ENCODE data around the gene TMEM271.
"Not testable (repeated sequence)": the region's sequence is repeated elsewhere in the genome, so short reads cannot be mapped to it uniquely, and the experiment has no call there.

The TMEM271 gene

DNA sequence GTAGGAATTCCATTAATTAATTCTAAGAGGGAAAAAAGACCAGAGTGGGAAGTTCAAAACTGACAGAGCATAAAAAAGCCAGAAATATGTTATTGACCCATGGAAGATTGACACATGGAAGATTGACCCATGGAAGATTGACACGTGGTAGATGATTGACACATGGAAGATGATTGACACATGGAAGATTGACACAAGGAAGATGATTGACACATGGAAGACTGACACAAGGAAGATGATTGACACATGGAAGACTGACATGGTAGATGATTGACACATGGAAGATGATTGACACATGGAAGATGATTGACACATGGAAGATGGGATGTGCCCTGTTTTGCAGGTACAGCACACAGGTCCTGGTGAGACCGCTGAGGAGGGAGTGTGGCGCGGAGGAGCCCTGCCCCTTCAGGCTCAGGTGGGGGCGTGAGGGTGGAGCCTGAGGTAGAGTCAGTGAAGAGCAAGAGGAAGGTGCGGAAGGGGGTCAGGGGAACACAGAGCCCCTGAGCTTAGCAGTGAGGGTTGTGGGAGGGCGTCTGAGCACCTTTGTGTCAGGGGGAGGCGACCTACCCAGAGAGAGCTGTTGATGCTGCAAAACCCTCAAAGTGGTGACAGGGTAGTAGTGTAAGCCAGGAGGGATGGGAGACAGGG is 33.4 kb upstream of the TMEM271 start:
- DNase-seq (ENCODE audit: low read depth) = no peak

DNA sequence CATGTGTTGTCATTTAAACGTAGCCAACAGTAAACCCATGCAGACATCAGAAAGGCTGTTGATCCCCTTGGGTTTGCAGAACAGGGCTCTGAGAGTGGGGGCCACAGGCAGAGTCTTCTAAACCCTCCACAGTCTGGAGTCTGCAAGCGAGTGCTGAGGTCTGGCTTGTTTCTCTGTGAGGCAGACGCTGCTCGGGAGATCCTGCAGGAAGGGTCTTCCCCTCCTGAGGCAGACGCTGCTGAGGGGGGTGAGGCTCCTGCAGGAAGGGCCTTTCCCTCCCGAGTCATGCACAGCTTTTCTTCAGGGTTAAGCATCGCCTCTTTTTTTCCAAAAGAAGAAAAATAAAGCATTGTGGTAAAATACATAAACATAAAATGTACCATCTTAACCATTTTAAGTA is 32.1 kb upstream of the TMEM271 start:
- DNase-seq (ENCODE audit: low read depth) = no peak

DNA sequence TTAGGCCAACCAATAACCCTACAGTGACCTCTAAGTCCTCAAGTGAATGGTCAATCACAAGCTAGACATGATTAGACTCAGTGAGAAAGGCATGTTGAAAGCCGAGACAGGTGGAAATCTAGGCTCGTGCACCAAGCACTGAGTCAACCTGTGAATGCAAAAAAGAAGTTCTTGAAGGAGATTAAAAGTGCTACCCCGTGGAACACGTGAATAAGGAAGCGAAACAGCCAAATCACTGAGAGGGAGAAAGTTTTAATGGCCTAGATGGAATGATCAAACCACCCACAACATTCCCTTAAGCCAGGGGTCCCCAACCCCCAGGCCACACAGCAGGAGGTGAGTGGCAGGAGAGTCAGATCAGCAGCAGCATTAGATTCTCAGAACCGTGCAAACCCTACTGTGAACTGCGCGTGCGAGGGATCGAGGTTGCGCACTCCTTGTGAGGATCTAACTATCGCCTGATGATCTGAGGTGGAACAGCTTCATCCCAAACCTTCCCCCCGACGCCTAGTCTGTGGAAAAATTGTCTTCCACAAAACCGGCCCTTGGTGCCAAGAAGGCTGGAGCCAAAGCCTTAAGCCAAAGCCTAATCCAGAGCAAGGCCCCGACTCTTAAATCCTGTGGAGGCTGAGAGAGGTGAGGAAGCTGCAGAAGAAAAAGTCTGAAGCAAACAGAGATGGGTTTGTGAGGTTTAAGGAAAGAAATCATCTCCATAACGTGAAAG is 29.8 kb upstream of the TMEM271 start:
- no peak for DNase-seq (ENCODE audit: low read depth)

DNA sequence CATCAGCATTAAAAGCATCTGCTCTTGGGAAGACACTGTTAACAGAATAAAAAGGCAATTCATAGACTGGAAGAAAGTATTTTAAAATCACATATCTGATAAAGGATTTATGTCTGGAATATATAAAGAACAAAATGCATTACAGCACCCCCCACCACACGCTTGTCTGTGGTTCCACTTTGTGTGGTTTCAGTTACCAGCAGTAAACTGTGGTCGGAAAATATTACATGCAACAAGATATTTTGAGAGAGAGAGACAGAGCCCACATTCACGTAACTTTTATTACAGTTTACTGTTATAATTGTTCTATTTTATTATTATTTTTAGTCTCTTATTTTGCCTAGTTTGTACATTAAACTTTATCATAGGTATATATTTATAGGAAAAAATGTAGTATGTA is 28.0 kb upstream of the TMEM271 start:
- DNase-seq (ENCODE audit: low read depth) = no peak

DNA sequence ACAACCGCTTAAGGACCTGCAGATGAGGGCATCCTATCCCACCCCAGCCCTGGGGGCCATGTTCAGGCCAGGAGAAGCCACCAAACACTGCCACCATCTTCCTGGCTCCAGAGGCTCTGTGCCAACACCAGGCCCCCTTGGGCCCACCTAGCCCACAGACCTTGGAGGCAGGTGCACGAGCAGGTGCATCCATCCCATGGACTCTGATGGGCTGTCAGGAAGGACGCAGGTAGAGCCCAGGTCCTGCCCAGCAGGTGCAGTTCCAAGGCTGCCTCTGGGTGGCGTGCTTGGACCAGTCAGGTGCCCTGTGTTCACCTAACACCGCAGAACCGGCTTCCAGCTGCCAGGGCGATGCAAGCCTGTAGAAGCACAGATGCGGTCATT is 26.5 kb upstream of the TMEM271 start:
- DNase-seq (ENCODE audit: low read depth) = no peak

DNA sequence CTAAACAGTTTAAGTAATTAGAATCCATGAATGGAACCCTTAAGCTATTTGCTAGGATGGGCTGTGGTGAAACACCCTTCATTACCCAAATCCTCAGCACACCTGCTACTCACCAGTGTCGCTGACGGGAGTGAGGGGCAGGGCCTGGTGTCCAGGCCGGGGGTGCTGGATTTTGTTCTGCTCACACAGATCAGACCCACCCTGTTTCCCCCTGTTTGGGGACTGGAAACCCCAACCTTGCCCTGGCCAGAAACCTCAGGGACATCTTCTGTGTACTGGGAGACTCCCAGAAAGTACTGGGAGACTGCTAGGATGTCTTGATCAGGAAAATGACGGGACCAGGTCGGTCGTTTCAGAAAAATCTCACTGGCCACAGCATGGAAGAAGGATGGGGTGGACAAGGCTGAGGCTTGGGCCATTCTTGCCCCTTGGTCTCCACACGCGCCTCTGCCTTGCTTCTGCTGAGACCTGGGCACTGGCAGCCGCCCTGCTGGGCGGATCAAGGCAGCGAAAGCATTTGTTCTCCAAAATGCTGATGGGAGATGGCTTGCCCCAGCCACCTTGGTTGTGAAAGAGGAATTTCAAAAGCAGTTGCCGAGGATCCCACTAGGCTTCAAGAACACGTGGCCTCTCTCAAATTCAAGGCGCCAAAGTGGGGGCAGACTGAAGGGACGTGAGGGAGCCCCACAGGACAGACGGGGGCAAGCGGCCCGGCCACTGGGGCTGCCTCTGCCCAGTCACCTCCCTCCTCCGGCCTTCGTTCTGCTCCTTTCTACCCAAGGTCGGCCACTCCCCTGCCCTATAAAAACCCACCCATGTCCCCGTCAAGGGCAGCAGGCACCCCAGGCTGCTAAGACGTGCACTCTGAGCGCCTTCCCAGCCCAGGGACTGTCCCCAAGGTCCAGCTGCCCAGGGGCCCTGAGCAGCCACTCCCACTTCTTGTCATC is 25.8 kb upstream of the TMEM271 start:
- DNase-seq (ENCODE audit: low read depth) = no peak

DNA sequence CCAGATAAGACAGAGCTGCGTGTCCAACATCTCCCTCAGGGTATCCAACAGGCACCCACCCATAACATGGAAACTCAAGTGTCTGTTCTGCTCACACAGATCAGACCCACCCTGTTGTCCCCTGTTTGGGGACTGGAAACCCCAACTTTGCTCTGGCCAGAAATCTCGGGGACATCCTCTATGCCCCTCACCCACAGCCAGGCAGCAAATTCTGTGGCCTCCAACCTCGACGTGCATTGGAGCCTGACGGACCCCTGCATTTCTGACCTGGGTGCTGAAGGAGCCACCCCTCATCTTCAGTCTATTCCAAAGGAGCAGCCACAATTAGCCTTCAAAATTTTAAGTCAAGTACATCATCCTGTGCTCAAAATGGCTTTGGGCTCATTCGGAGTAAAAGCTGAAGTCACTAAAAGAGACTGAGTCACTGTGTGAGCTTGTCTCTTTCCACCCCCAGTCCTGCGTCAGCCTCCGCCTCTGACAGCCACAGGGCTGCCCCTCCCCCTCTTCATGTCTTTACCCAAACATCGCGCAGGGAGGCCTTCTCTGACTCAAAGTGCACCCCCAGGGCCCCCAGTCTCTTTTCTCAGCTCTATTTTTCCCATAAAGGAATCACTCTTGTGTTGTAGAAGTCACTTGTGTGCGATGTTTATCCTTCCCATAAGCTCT is 24.9 kb upstream of the TMEM271 start:
- DNase-seq (ENCODE audit: low read depth) = no peak

DNA sequence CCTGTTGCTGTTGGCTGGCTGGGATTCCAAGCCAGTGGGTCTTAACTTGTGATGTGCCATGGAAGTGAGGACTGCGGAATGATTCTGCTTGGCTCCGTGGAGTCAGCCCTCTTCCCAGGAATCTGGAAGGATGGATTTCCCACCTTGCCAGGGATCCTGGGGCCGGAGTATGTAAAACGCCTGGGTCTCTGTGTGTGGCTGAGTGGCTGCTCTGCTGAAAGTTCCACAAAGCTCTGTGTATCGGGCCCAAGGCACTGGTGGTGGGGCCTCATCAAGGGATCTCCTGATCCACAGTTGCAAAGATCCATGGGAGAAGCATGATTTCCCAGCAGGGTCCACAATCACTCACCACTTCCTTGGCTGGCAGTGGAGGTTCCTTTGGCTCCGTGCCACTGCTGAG is 24.1 kb upstream of the TMEM271 start:
- DNase-seq (ENCODE audit: low read depth) = no peak

DNA sequence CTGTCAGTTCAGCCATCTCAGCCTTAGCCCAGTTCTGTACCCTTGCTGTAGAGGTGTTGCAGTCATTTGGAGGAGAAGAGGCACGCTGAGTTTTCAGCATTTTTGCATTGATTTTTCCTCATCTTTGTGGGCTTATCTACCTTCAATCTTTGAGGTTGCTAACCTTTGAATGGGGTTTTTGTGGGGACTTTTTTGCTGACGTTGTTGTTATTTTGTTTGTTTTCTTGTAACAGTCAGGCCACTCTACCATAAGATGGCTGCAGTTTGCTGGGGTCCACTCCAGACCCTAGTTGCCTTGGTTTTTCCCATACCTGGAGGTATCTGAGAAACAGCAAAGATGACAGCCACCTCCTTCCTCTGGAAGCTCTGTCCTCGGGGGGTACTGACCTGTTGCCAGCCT is 22.8 kb upstream of the TMEM271 start:
- no peak for DNase-seq (ENCODE audit: low read depth)

DNA sequence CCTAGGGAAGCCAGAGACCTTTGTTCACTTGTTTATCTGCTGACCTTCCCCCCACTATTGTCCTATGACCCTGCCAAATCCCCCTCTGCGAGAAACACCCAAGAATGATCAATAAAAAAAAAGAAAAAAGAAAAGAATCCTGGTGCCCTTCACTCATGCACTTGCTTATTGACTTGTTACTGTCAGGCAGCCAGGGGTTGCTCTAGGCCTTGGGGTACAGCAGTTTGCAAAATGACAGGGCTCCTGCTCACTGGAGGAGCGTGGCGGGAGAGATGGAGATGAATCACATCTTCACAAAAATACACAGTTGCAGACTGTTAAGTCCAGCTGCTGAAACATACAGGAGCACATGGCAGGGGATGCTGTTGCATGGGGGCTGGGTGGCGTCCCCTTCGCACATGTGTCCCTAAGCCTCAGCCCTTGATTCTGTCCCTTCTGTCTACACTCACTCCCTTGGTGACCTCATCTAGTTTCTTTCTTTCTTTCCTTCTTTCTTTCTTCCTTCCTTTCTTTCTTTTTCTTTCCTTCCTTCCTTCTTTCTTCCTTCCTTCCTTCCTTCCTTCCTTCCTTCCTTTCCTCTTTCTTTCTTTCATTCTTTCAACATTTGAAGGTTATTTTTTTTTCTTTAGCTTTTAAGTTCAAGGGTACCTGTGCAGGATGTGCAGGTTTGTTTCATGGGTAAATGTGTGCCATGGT is 16.9 kb upstream of the TMEM271 start:
- DNase-seq (ENCODE audit: low read depth) = no peak

DNA sequence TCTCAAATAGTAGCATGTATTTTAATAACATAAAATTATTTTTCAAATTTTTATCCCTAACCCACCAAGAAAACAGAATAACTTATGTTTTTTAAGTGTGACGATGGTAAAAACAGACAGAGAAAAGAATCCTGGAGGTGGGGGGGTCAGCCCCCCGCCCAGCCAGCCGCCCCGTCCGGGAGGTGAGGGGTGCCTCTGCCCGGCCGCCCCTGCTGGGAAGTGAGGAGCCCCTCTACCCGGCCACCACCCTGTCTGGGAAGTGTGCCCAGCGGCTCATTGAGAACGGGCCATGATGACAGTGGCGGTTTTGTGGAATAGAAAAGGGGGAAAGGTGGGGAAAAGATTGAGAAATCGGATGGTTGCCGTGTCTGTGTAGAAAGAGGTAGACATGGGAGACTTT is 16.1 kb upstream of the TMEM271 start:
- not testable (repeated sequence) for DNase-seq (ENCODE audit: low read depth)

DNA sequence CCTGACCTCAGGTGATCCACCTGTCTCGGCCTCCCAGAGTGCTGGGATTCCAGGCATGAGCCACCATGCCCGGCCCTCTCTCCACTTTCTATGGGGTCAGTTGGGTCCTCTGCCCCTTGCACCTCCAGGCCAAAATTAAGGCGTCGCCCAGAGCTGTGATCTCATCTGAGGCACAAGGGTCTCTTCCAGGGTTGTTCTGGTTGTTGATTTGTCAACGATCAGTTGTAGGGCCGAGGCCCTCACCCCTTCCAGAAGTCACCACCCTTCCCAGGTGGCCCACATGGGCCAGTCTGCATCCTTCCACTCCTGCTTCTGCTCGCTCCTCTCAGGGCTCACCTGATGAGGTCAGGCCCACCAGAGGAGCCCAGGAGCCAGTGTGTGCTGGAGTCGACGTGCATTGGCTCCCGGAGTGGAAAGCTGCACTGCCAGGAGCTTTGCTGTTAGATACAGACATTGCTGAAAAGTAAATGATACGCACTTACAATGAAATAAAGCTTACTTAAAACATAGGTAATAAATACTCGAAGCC is 14.3 kb upstream of the TMEM271 start:
- no peak for DNase-seq (ENCODE audit: low read depth)

DNA sequence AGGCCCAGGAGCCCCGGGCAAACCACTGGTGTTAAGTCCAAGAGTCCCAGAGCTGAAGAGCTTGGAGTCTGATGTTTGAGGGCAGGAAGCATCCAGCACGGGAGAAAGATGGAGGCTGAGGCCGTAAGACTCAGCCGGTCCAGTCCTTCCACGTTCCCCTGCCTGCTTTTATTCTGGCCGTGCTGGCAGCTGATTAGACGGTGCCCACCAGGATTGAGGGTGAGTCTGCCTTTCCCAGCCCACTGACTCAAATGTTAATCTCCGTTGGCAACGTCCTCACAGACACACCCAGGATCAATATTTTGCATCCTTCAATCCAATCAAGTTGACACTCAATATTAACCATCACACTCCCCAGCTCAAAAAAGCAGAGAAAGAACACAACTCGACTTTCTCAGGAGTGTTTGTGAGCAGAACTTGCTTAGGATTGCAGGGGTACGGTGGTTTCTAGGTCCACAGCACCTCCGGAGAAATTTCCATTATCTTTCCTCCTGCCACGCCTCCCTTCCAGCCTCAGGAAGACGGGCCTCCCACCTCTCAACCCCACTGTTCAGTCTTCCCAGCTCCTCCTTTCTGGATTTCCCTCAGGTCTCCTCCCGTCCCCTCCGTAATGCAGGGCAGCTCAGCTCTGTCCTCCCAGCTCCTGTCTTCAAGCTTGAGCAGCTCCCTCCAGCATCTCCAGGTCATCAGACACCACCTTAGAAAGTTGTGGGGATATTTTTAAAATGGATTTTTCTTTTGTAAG is 13.3 kb upstream of the TMEM271 start:
- no peak for DNase-seq (ENCODE audit: low read depth)

DNA sequence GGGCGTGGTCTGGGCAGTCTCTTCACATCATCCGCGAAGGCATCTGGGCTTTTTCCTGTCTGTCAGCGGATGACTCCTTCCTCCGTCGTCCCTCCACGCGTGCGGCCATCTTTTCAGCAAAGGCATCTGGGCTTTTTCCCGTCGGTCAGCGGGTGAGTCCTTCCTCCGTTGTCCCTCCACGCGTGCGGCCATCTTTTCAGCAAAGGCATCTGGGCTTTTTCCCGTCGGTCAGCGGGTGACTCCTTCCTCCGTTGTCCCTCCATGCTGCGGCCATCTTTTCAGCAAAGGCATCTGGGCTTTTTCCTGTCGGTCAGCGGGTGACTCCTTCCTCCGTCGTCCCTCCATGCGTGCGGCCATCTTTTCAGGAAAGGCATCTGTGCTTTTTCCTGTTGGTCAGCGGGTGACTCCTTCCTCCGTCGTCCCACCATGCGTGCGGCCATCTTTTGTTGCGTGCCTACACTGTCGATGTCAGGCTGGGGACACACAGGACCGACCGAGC is 12.3 kb upstream of the TMEM271 start:
- DNase-seq (ENCODE audit: low read depth) = no peak

DNA sequence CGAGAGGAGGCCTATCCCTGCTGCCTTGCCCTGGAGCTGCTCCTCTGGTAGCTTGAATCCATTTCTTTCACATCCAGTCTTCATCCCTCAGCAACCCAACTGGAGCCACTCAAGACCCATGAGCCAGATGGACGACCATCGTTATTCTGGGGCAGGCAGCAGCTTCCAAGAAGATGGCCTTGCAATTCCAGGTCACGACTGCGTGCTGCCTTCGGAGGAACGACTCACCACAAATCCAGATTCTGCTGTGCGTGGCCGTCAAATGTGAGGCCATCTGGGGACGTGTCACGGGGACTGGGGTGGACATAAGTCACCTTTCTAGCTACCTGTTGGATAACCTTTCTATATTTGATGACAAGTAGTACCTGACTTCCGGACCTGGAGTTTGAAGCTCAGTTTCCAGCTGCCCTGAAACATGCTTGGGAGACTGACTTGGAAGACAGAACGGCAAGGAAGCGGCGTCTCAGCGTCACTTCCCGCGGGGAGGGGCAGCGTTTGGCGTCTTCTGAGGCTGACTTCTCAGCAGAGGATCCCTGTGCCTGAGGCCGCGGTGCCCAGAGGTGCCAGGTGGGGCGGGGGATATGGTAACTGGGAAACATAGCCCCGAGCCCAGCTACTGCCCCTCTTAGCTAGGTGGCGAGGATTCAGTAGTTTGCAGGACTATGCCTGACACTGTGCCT is 11.7 kb upstream of the TMEM271 start:
- no peak for DNase-seq (ENCODE audit: low read depth)

DNA sequence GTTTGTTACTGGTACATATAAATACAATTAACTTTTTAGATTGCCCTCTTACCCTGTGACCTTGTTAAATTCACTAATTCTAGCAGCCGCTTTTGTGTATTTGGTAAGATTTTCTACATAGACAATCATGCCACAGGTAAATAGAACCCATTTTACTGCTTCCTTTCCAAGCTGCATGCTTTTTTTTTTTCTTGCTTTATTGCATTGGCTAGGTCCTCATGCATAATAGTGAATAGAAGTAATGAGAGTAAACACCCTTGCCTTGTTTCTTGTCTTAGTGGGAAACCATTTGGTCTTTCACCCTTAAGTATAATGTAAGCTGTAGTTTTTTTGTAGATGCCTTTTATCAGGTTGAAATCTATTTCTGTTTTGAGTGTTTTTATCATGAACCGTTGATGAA is 7.7 kb upstream of the TMEM271 start:
- no peak for DNase-seq (ENCODE audit: low read depth)

DNA sequence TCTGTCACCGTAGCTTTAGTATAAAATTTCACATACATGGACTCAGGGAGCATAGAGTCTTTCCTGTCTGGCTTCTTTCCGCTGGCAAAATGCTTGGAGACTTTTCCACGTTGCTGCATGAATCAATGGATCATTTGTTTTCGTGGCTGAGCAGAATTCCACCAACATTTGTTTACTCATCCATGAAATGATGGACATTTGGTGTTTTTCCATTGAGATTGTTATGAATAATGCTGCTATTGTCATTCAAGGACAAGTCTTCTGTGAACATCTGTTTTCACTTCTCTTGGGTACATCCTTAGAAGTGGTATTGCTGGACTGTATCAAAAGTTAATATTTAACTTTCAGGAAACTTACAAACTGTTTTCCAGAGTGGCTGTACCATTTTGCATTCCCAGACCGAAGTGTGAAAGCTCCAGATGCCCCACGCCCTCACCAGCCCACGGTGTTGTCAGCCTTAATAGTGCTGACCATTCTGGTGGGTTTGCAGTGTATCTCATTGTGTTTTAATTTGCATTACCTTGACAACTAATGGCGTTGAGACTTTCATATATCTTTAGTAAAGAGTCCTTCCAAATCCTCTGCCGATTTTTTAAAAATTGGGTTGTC is 5.8 kb upstream of the TMEM271 start:
- DNase-seq (ENCODE audit: low read depth) = no peak

DNA sequence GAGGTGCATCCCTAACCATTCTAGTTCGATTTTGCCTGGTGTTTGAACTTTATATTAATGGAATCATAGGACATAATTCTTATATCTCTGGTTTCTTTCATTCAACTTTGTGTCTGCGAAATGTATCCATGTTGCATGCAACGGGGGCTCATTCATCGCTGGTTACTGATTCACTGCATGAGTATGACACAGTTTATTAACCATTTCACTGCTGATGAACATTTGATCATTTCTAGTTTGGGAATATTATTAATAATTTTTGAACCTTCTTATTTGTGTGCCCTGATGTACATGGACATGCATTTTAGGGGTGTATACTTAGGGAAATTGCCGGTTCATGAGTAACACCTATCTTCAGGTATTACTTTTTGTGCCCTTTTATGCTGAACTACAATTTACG is 5.1 kb upstream of the TMEM271 start:
- DNase-seq (ENCODE audit: low read depth) = no peak

DNA sequence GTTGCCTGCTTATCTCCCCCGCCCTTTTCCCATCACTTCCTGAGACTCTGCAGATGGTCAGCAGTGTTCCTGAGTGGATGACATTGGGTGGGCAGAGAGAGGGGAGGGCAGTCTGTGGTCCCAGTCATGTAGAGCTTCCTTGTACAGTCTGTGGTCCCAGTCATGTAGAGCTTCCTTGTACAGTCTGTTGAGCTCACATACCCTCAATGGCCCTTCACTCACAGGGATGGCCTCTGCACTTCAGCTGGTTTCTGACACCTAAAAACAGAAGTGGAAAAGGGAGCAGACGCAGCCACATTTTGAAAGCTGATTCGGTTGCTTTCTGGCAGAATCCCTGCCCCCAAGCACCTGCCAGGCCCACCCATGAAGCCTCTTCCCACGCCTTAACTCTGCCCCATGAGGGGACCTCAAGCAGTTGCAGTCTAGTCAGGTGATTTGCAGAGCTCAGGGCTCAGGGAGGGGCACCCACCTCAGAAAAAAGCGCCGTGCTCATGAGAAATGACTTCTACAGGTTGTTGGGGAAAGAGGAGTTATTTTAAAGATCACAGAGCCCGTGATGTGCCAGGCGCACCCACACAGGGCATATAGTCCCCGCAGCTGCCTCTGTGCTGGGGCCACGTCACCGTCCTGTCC is 3.6 kb upstream of the TMEM271 start:
- DNase-seq (ENCODE audit: low read depth) = no peak
